GM12864 (cell line): ENCODE results near the gene ALKBH5.

Source experiments
- DNase-seq: peaks from one replicate; pipeline ENCODE4 v3.0.0-alpha.2; 2011; ENCODE audit warnings: low read depth
- H3K4me3 ChIP-seq: 2 replicates; pipeline ENCODE4 v1.5.1; 2011; ENCODE audit warnings: mild to moderate bottlenecking, low read depth, low read length, control low read depth
- TF ChIP-seq, protein P1 (sequence below): IDR thresholded peaks from 2 replicates; pipeline ENCODE4 v1.5.1; 2011; ENCODE audit warnings: low read depth, mild to moderate bottlenecking, moderate library complexity, low read length, control low read depth, inconsistent platforms; ENCODE audit errors: missing control alignments

ALKBH5 gene

GRCh38 chr17:18179196-18179595 is 4.4 kb upstream of the ALKBH5 start:
- no peak for DNase-seq
- TF ChIP-seq, protein P1, sequence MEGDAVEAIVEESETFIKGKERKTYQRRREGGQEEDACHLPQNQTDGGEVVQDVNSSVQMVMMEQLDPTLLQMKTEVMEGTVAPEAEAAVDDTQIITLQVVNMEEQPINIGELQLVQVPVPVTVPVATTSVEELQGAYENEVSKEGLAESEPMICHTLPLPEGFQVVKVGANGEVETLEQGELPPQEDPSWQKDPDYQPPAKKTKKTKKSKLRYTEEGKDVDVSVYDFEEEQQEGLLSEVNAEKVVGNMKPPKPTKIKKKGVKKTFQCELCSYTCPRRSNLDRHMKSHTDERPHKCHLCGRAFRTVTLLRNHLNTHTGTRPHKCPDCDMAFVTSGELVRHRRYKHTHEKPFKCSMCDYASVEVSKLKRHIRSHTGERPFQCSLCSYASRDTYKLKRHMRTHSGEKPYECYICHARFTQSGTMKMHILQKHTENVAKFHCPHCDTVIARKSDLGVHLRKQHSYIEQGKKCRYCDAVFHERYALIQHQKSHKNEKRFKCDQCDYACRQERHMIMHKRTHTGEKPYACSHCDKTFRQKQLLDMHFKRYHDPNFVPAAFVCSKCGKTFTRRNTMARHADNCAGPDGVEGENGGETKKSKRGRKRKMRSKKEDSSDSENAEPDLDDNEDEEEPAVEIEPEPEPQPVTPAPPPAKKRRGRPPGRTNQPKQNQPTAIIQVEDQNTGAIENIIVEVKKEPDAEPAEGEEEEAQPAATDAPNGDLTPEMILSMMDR, result no peak
- no peak overlapping the region for H3K4me3 ChIP-seq

GRCh38 chr17:18179804-18180203 is 3.8 kb upstream of the ALKBH5 start:
- TF ChIP-seq, protein P1, result no peak
- no peak overlapping the region for H3K4me3 ChIP-seq
- no peak for DNase-seq

DNA sequence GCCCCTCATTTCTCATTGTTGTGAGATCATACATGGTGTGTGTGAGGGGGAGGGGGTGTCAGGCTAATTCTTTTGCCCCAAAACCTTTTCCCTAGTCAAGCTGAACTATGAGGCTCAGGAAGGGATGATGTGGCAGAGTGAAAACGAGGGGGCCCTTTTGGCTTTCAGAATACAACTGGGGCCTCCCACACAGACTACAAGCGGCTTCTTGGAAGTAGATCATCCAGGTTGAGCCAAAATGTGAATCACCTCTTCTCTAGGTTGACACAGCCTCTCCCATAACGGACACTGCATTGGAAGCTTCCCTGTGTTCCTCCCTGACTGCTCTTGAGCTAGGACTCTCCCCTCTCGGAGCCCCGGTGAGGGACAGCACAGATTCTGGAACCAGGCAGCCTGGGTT is 2.3 kb upstream of the ALKBH5 start:
- TF ChIP-seq, protein P1, result no peak
- DNase-seq, result no peak
- no peak overlapping the region for H3K4me3 ChIP-seq

DNA sequence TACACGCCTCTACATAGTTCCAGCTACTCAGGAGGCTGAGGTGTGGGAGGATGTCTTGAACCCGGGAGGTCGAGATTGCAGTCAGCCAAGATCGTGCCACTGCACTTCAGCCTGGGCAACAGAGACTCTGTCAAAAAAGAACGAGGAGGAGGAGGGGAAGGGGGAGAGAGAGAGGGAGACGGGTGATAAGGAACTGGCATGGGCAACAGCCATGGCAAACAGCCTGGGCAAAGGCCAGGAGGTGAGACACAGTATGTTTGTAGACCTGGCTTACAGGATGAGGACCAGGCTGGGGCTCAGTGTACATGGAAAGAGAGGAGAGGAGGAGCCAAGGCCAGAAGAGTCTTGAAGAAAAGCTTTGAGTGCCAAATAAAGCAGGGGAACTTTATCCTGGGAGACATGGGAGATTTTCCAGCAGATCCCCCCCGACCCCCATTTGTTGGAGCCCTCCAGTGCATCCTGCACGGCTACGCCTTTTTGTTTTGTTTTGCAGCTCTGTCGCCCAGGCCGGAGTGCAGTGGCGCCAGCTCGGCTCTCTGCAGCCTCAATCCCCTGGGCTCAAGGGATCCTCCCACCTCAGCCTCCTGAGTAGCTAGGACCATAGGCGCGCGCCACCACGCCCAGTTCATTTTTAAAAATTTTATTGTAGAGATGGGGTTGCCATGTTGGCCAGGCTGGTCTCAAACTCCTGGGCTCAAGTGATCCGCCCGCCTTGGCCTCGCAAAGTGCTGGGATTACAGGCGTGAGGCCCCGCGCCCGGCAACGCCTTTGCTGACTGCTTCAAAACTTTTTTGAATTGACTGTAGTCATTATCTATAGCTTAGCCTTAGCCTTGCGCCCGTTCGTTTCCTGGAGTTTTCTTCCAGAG is 1.3 kb upstream of the ALKBH5 start:
- DNase-seq, result no peak
- H3K4me3 ChIP-seq, result peak overlapping the region; percentile 74
- TF ChIP-seq, protein P1, result peak; percentile 6

GRCh38 chr17:18182978-18183333 is 672 bp upstream of the ALKBH5 start:
- DNase-seq, result no peak
- TF ChIP-seq, protein P1, result no peak
- peak overlapping the region; percentile 74 for H3K4me3 ChIP-seq

GRCh38 chr17:18184143-18185031 is 759 bp downstream of the ALKBH5 start:
- DNase-seq, result no peak
- TF ChIP-seq, protein P1, result no peak
- H3K4me3 ChIP-seq, result peak overlapping the region; percentile 74
